HEK293 (cell line): ENCODE results near the gene KRT36.

Source experiments
- CTCF ChIA-PET: fragments of 350-600 bp; formaldehyde crosslinking; extraction: SDS; loops from one replicate; lab custom pipeline; 2021; ENCODE audit warnings: antibody characterized with exemption; lab: Yijun Ruan, JAX
- POLR2A ChIA-PET: fragments of 300-600 bp; formaldehyde crosslinking; extraction: SDS; loops from one replicate; lab custom pipeline; 2020; ENCODE audit warnings: antibody characterized with exemption, inconsistent platforms; lab: Yijun Ruan, JAX
- H3K27ac ChIP-seq: fragments of 200-500 bp; sonication (Bioruptor generic); 2 replicates; pipeline ENCODE4 v1.5.1; 2014; ENCODE audit warnings: low read depth, low read length, control low read depth, inconsistent platforms; ENCODE audit errors: extremely low read depth
- H3K36me3 ChIP-seq, 2 experiments: fragments of 200-500 bp in 1 of 2; sonication (Bioruptor generic) in 1 of 2; 1 replicate in 1 of 2; 2 replicates in 1 of 2; pipeline ENCODE4 v1.5.1; 2014 to 2017; ENCODE audit warnings: inconsistent platforms in 2 of 2, low read length in 2 of 2; ENCODE audit not compliant: control insufficient read depth in 2 of 2, insufficient read depth in 1 of 2
- H3K4me1 ChIP-seq: fragments of 200-500 bp; sonication (Bioruptor generic); 2 replicates; pipeline ENCODE4 v1.5.1; 2014; ENCODE audit warnings: mild to moderate bottlenecking, low read length, inconsistent platforms; ENCODE audit not compliant: control insufficient read depth, insufficient read depth
- H3K4me3 ChIP-seq: 2 replicates; pipeline ENCODE4 v1.5.1; 2011; ENCODE audit warnings: low read depth, mild to moderate bottlenecking, control low read depth, low read length, moderate library complexity
- H3K9me3 ChIP-seq: fragments of 200-500 bp; sonication (Bioruptor generic); 2 replicates; pipeline ENCODE4 v1.5.1; 2014; ENCODE audit warnings: low read depth, low read length, inconsistent platforms; ENCODE audit not compliant: control insufficient read depth, insufficient read depth
- SP7 ChIP-seq: fragments of 450-650 bp; formaldehyde crosslinking; IDR thresholded peaks from 2 replicates; pipeline ENCODE4 v1.5.1; 2016; ENCODE audit warnings: missing biosample characterization, missing genetic modification characterization
- TRIM28 ChIP-seq: IDR thresholded peaks from 2 replicates; pipeline ENCODE4 v1.6.1; 2011; ENCODE audit warnings: low read length, control low read depth, borderline replicate concordance
- WT1 ChIP-seq: fragments of 450-650 bp; formaldehyde crosslinking; IDR thresholded peaks from 2 replicates; pipeline ENCODE4 v1.5.1; 2016; ENCODE audit warnings: missing biosample characterization, missing genetic modification characterization
- ZBTB48 ChIP-seq: fragments of 450-650 bp; formaldehyde crosslinking; IDR thresholded peaks from 2 replicates; pipeline ENCODE4 v1.5.1; 2016; ENCODE audit warnings: missing biosample characterization, missing genetic modification characterization
- ZNF112 ChIP-seq: fragments of 450-650 bp; formaldehyde crosslinking; IDR thresholded peaks from 2 replicates; pipeline ENCODE4 v1.5.0; 2017; ENCODE audit warnings: missing biosample characterization, missing genetic modification characterization
- ZNF155 ChIP-seq: fragments of 450-650 bp; formaldehyde crosslinking; IDR thresholded peaks from 2 replicates; pipeline ENCODE4 v1.5.1; 2016; ENCODE audit warnings: missing biosample characterization, missing genetic modification characterization
- ZNF175 ChIP-seq: fragments of 450-650 bp; formaldehyde crosslinking; IDR thresholded peaks from 2 replicates; pipeline ENCODE4 v1.5.1; 2016; ENCODE audit warnings: missing biosample characterization, missing genetic modification characterization
- ZNF202 ChIP-seq: fragments of 450-650 bp; formaldehyde crosslinking; IDR thresholded peaks from 2 replicates; pipeline ENCODE4 v1.5.1; 2016; ENCODE audit warnings: missing biosample characterization, missing genetic modification characterization, borderline replicate concordance
- ZNF274 ChIP-seq, 2 experiments: fragments of 200-500 bp in 1 of 2; fragments of 450-650 bp in 1 of 2; sonication (Bioruptor generic) in 1 of 2; formaldehyde crosslinking in 1 of 2; IDR thresholded peaks; 2 replicates each; pipeline versions ENCODE4 v1.5.1 to v1.6.1; 2014 to 2016; ENCODE audit warnings: borderline replicate concordance in 1 of 2, inconsistent platforms in 1 of 2, low read length in 1 of 2, missing biosample characterization in 1 of 2, missing genetic modification characterization in 1 of 2
- ZNF621 ChIP-seq: fragments of 450-650 bp; formaldehyde crosslinking; IDR thresholded peaks from 2 replicates; pipeline ENCODE4 v1.5.1; 2017; ENCODE audit warnings: missing biosample characterization, missing genetic modification characterization
- ZNF664 ChIP-seq: fragments of 450-650 bp; formaldehyde crosslinking; IDR thresholded peaks from 2 replicates; pipeline ENCODE4 v1.5.1; 2016; ENCODE audit warnings: missing biosample characterization, missing genetic modification characterization
- ZNF670 ChIP-seq: fragments of 450-650 bp; formaldehyde crosslinking; IDR thresholded peaks from 2 replicates; pipeline ENCODE4 v1.5.1; 2016; ENCODE audit warnings: missing biosample characterization, missing genetic modification characterization, low read depth
- ZNF768 ChIP-seq: fragments of 450-650 bp; formaldehyde crosslinking; IDR thresholded peaks from 2 replicates; pipeline ENCODE4 v1.5.1; 2018; ENCODE audit warnings: missing biosample characterization, mild to moderate bottlenecking, missing genetic modification characterization
- TF ChIP-seq, protein P1 (sequence below): fragments of 450-650 bp; formaldehyde crosslinking; IDR thresholded peaks from 2 replicates; pipeline ENCODE4 v1.5.1; 2017; ENCODE audit warnings: missing biosample characterization, mild to moderate bottlenecking, missing genetic modification characterization, moderate library complexity
- TF ChIP-seq, protein P2 (sequence below): fragments of 450-650 bp; formaldehyde crosslinking; IDR thresholded peaks from 2 replicates; pipeline ENCODE4 v1.5.1; 2016; ENCODE audit warnings: missing biosample characterization, missing genetic modification characterization
- TF ChIP-seq, protein P3 (sequence below): fragments of 450-650 bp; formaldehyde crosslinking; IDR thresholded peaks from 2 replicates; pipeline ENCODE4 v1.5.1; 2016; ENCODE audit warnings: missing biosample characterization, missing genetic modification characterization
- TF ChIP-seq, protein P4 (sequence below): fragments of 450-650 bp; formaldehyde crosslinking; IDR thresholded peaks from 2 replicates; pipeline ENCODE4 v1.5.1; 2016; ENCODE audit warnings: missing biosample characterization, missing genetic modification characterization

The KRT36 gene

DNA sequence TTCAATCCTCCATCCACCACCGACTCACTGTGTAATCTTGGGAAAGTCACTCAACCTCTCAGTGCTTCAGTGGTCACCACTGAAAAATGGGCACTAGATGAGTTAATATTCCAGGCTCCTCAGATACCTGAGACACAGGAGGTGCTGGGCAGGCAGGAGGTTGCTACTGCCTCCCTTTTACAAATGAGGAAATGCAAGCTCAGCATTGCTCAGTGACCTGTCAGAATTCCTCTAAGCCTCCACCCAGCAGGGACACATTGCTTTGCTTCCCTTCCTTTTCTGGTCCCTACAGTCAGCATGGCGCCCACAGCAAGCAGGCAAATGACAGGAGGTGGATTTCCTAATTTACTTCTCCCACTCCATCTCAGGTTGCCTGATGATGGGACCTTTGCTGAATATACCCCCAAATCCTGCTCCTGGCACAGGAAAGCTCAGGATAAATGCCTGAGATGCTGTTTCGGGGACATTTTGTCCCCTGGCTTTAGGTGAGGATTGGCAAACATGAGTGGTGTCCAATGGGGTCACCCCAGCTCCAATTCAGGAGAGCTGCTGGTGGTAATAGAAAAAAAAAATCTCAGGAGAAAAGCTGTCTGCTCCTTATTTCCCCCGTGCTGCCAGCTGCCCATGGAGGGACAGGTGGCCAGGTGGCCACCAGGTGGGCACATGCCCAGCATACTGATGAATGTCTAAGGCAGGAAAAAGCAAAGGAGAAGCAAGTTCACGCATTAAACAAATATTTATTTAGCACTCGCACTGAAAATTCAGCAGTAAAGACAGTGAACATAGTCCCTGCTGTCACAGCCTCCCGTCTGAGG, 20.7 kb upstream of the KRT36 start:
- Histone ChIP-seq H3K9me3 (no peaks in the 10 kb centered on the region), H3K4me1 (peaks cover 29% of the 10 kb centered on the region), H3K27ac (no peak overlapping the region; the same call in 1 of the 2 replicates), H3K36me3 (no peaks in the 10 kb centered on the region), H3K4me3 (no peak overlapping the region)
- no peak for TF ChIP-seq ZNF768
- no peak for TF ChIP-seq ZNF670
- TF ChIP-seq ZNF621 (tag by site-specific recombination), result no peak
- TF ChIP-seq ZNF202 (tag by site-specific recombination), result no peak
- TF ChIP-seq, protein P1, sequence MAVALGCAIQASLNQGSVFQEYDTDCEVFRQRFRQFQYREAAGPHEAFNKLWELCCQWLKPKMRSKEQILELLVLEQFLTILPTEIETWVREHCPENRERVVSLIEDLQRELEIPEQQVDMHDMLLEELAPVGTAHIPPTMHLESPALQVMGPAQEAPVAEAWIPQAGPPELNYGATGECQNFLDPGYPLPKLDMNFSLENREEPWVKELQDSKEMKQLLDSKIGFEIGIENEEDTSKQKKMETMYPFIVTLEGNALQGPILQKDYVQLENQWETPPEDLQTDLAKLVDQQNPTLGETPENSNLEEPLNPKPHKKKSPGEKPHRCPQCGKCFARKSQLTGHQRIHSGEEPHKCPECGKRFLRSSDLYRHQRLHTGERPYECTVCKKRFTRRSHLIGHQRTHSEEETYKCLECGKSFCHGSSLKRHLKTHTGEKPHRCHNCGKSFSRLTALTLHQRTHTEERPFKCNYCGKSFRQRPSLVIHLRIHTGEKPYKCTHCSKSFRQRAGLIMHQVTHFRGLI (tag by site-specific recombination), result no peak
- no peak for TF ChIP-seq ZNF274 (IDR thresholded peaks at IDR 0.05; ENCODE audit: low read length)
- TF ChIP-seq ZNF274 (tag by site-specific recombination; IDR thresholded peaks at IDR 0.05; ENCODE audit: borderline replicate concordance), result no peak
- TF ChIP-seq, protein P2, sequence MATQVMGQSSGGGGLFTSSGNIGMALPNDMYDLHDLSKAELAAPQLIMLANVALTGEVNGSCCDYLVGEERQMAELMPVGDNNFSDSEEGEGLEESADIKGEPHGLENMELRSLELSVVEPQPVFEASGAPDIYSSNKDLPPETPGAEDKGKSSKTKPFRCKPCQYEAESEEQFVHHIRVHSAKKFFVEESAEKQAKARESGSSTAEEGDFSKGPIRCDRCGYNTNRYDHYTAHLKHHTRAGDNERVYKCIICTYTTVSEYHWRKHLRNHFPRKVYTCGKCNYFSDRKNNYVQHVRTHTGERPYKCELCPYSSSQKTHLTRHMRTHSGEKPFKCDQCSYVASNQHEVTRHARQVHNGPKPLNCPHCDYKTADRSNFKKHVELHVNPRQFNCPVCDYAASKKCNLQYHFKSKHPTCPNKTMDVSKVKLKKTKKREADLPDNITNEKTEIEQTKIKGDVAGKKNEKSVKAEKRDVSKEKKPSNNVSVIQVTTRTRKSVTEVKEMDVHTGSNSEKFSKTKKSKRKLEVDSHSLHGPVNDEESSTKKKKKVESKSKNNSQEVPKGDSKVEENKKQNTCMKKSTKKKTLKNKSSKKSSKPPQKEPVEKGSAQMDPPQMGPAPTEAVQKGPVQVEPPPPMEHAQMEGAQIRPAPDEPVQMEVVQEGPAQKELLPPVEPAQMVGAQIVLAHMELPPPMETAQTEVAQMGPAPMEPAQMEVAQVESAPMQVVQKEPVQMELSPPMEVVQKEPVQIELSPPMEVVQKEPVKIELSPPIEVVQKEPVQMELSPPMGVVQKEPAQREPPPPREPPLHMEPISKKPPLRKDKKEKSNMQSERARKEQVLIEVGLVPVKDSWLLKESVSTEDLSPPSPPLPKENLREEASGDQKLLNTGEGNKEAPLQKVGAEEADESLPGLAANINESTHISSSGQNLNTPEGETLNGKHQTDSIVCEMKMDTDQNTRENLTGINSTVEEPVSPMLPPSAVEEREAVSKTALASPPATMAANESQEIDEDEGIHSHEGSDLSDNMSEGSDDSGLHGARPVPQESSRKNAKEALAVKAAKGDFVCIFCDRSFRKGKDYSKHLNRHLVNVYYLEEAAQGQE, result no peak
- no peak for TF ChIP-seq ZNF155
- ChIA-PET CTCF (interaction anchor here (0.6 to 1.1 kb wide), 5 partner anchors 8 to 626 kb away, joined by 3 to 5 read pairs (median 3); partner anchors contain the start of gene KRT20), POLR2A (interaction anchor here (1.0 to 1.4 kb wide), 2 partner anchors 10 to 11 kb away, joined by 3 read pairs; no protein-coding TSS in a partner anchor)

DNA sequence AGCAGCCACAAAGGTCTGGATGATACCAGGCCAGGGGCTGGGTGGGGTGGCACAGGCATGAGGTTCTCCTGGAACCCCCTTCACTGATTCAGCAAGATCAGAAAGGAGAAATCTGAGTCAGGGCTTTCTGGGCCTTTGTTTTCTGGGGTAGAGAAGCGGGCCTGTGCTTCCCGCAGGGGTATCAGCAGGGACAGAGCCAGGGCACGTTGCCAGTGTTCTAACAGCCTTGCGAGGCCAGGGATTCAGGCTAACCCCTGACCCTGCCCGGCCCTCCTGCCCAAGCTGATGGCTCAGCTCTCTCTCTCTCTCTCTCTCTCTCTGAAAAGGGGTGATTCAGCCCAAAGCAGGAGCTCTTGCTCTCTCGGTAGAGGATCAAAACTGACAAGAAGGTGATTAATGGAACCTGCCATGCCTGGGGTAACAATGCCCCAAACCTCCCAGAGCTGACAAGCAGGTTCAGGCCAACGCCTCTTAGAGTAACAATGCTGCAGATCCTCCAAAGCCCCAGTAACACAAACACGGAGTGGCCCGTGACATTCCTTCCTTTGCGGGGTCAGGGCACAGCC, 17.7 kb upstream of the KRT36 start:
- CTCF ChIA-PET, result interaction anchor here (0.6 to 7.3 kb wide), 6 partner anchors 9 to 158 kb away, joined by 3 to 47 read pairs (median 4); no protein-coding TSS in a partner anchor
- peak; percentile 67 for TF ChIP-seq SP7
- TF ChIP-seq WT1 (tag by site-specific recombination), result no peak
- TF ChIP-seq ZNF112 (tag by site-specific recombination), result no peak
- TF ChIP-seq ZNF175 (tag by site-specific recombination), result no peak
- Histone ChIP-seq H3K9me3 (no peaks in the 10 kb centered on the region), H3K4me3 (no peak overlapping the region), H3K27ac (no peak overlapping the region), H3K4me1 (peaks cover 27% of the 10 kb centered on the region), H3K36me3 (no peaks in the 10 kb centered on the region)
- POLR2A ChIA-PET, result no interaction called here

DNA sequence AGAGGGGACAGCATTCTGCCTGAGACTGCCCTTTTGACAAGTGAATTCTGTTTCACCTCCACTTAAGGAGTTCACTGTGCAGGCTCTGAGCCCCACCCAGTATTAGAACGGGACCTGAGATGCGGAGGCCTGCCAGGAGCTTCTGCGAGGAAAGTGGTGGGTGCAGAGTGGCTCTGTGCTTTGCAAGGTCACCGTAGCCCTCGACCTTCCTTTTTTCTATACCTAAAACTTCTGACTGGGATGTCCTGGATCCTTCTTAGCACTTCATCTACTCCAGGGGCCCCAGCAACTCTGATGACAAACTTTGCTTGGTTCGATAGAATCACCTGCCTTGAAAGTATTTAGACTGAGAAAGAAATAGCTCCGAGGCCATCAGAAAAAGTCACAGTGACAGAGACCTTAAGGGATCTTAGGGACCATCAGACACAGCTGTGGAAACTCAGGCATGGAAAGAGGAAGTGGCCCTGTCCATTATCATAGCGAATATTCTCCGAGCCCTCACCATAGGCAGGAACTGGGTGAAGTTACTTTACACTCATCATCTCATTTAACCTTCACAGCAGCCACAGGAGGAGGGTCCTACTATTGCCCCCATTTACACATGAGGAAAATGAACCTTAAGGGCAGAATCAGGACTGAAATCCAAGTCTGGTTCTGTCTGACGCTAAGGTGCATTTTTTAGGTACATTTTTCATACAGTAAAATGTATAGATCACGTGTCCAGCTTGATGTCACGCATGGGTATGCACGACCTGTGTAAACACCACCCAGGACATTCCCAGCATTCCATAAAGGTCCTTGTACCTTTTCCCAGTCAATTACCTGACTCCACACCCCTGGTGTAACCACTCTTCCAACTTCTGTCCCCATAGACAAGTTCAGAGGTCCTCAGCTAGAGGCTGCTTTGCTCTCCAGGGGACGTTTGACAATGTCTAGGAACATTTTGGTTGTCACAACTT, 16.4 kb upstream of the KRT36 start:
- 0 out of 2 replicates have a peak, but pooled peaks have one; percentile 20 for TF ChIP-seq ZNF664 (tag by site-specific recombination)
- TF ChIP-seq, protein P3, sequence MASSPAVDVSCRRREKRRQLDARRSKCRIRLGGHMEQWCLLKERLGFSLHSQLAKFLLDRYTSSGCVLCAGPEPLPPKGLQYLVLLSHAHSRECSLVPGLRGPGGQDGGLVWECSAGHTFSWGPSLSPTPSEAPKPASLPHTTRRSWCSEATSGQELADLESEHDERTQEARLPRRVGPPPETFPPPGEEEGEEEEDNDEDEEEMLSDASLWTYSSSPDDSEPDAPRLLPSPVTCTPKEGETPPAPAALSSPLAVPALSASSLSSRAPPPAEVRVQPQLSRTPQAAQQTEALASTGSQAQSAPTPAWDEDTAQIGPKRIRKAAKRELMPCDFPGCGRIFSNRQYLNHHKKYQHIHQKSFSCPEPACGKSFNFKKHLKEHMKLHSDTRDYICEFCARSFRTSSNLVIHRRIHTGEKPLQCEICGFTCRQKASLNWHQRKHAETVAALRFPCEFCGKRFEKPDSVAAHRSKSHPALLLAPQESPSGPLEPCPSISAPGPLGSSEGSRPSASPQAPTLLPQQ, result no peak
- TF ChIP-seq ZBTB48 (tag by site-specific recombination), result 0 out of 2 replicates have a peak, but pooled peaks have one; percentile 28
- TF ChIP-seq, protein P4, sequence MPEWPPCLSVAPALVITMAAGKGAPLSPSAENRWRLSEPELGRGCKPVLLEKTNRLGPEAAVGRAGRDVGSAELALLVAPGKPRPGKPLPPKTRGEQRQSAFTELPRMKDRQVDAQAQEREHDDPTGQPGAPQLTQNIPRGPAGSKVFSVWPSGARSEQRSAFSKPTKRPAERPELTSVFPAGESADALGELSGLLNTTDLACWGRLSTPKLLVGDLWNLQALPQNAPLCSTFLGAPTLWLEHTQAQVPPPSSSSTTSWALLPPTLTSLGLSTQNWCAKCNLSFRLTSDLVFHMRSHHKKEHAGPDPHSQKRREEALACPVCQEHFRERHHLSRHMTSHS (tag by site-specific recombination), result no peak
- TF ChIP-seq TRIM28, result no peak
- Histone ChIP-seq H3K27ac (no peak overlapping the region), H3K36me3 (no peaks in the 10 kb centered on the region), H3K4me1 (peaks cover 19% of the 10 kb centered on the region), H3K4me3 (no peak overlapping the region), H3K9me3 (no peaks in the 10 kb centered on the region)
- ChIA-PET CTCF (interaction anchor here (0.6 to 7.3 kb wide), 11 partner anchors 10 to 891 kb away, joined by 3 to 47 read pairs (median 3); no protein-coding TSS in a partner anchor), POLR2A (interaction anchor here (1.4 kb wide), 1 partner anchor 22 kb away, joined by 6 read pairs; the partner anchor contains the start of gene KRT19)
